ENCODE measurements around the gene KCNC3. TPM values are rescaled to one million over a fixed set of nuclear protein-coding genes. Genes with fewer than 3 reads are reported as not detected.

Gene KCNC3
- total and polyA plus RNA-seq, 10 of the 15 experiments (the other 5 are each of a cell fraction or from before 2014, with no cell fraction given): 0.08 to 3.8 (median 0.44) TPM; not detected in 2

- TF ChIP-seq WRNIP1 (IDR thresholded peaks at IDR 0.05; ENCODE audit: borderline replicate concordance, low read depth, low read length) (no peak), SMARCA5 (IDR thresholded peaks at IDR 0.05) (no peak), BACH1 (IDR thresholded peaks at IDR 0.05; ENCODE audit: borderline replicate concordance) (no peak), NBN (IDR thresholded peaks at IDR 0.05) (peak; percentile 78), ETV6 (conservative IDR thresholded peaks at IDR 0.05 in 1 of 2, IDR thresholded peaks at IDR 0.05 in 1 of 2; ENCODE audit: borderline replicate concordance in 1 of 2, low read depth in 1 of 2) (no peak), NR2F1 (conservative IDR thresholded peaks at IDR 0.05) (no peak), POLR2A (IDR thresholded peaks at IDR 0.05; ENCODE audit: low read depth, low read length) (0 out of 2 replicates have a peak, but pooled peaks have one; percentile 14), SMAD5 (IDR thresholded peaks at IDR 0.05; ENCODE audit: low read depth) (no peak), RAD51 (IDR thresholded peaks at IDR 0.05) (peak; percentile 20; the same call in 1 of the 2 replicates), BHLHE40 (IDR thresholded peaks at IDR 0.05; ENCODE audit: borderline replicate concordance in 1 of 2, low read depth in 2 of 2, low read length in 1 of 2) (peak in 1 of 2 experiments; percentile 46; a peak in 1 of 4 replicates), MYB (IDR thresholded peaks at IDR 0.05; ENCODE audit: borderline replicate concordance, low read depth, low read length) (no peak), USF2 (IDR thresholded peaks at IDR 0.05; ENCODE audit: borderline replicate concordance, low read depth, low read length) (no peak), PAX8 (IDR thresholded peaks at IDR 0.05) (no peak), SREBF2 (IDR thresholded peaks at IDR 0.05; ENCODE audit: low read length) (no peak), NFYB (IDR thresholded peaks at IDR 0.05; ENCODE audit: insufficient read depth, low read depth, low read length) (no peak), BMI1 (IDR thresholded peaks at IDR 0.05; ENCODE audit: borderline replicate concordance) (no peak), NR2C1 (IDR thresholded peaks at IDR 0.05) (no peak), FOXK2 (IDR thresholded peaks at IDR 0.05) (no peak), CEBPB (IDR thresholded peaks at IDR 0.05; ENCODE audit: borderline replicate concordance in 1 of 2, low read depth in 2 of 2, low read length in 2 of 2) (no peak), TBL1XR1 (IDR thresholded peaks at IDR 0.05; ENCODE audit: low read depth, low read length) (0 out of 2 replicates have a peak, but pooled peaks have one; percentile 54), POU2F2 (IDR thresholded peaks at IDR 0.05; ENCODE audit: borderline replicate concordance, low read depth, low read length) (no peak), EZH2 (IDR thresholded peaks at IDR 0.05; ENCODE audit: borderline replicate concordance, control insufficient read depth, low read depth, low read length) (no peak), ZNF207 (IDR thresholded peaks at IDR 0.05; ENCODE audit: borderline replicate concordance) (no peak), RAD21 (IDR thresholded peaks at IDR 0.05; ENCODE audit: insufficient read depth, low read depth, low read length) (no peak), ZBED1 (IDR thresholded peaks at IDR 0.05; ENCODE audit: borderline replicate concordance) (no peak), TAF1 (IDR thresholded peaks at IDR 0.05; ENCODE audit: borderline replicate concordance, low read depth, low read length) (no peak)
- TF ChIP-seq, protein P1, sequence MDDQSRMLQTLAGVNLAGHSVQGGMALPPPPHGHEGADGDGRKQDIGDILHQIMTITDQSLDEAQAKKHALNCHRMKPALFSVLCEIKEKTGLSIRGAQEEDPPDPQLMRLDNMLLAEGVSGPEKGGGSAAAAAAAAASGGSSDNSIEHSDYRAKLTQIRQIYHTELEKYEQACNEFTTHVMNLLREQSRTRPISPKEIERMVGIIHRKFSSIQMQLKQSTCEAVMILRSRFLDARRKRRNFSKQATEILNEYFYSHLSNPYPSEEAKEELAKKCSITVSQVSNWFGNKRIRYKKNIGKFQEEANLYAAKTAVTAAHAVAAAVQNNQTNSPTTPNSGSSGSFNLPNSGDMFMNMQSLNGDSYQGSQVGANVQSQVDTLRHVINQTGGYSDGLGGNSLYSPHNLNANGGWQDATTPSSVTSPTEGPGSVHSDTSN (IDR thresholded peaks at IDR 0.05; ENCODE audit: insufficient replicate concordance, low read depth, low read length): no peak
- TF ChIP-seq, protein P2, sequence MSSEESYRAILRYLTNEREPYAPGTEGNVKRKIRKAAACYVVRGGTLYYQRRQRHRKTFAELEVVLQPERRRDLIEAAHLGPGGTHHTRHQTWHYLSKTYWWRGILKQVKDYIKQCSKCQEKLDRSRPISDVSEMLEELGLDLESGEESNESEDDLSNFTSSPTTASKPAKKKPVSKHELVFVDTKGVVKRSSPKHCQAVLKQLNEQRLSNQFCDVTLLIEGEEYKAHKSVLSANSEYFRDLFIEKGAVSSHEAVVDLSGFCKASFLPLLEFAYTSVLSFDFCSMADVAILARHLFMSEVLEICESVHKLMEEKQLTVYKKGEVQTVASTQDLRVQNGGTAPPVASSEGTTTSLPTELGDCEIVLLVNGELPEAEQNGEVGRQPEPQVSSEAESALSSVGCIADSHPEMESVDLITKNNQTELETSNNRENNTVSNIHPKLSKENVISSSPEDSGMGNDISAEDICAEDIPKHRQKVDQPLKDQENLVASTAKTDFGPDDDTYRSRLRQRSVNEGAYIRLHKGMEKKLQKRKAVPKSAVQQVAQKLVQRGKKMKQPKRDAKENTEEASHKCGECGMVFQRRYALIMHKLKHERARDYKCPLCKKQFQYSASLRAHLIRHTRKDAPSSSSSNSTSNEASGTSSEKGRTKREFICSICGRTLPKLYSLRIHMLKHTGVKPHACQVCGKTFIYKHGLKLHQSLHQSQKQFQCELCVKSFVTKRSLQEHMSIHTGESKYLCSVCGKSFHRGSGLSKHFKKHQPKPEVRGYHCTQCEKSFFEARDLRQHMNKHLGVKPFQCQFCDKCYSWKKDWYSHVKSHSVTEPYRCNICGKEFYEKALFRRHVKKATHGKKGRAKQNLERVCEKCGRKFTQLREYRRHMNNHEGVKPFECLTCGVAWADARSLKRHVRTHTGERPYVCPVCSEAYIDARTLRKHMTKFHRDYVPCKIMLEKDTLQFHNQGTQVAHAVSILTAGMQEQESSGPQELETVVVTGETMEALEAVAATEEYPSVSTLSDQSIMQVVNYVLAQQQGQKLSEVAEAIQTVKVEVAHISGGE (CRISPR knock-in tag; IDR thresholded peaks at IDR 0.05): no peak
These were observed 13.3 kb downstream of the KCNC3 start (continued) for GRCh38 chr19:50315773-50316448.
